Measurements from ENCODE around the gene LRRC8D. TPM values are rescaled to one million over a fixed set of nuclear protein-coding genes. Genes with fewer than 3 reads are reported as not detected.

The LRRC8D gene
- total RNA-seq, 1 experiment from 2014 or later = 43.3 TPM

DNA sequence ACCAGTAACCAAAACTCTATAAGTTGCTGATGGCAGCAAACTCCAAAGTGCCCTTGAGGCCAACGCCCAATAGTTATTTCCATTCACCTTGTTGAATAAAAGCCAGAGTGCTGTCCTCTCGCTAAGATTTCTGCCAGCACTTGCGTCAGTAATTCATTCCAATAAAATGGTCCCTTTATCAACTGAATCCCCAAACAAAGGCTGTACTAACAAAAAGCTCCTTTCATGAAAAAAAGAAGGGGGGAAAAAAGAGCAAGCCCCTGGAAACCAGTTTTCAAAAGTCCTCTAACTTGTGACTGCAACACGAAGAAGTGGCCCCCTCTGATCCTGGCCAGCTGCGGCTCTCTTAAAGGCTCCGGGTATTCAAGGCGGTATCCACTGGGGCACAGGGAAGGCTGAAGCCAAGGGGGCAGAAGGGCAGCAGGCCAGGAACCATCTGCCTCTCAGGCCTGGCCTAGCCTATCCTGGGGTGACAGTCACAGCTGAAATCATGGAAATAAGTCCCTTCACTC lies 118.3 kb downstream of the LRRC8D start:
- H3K27me3 ChIP-seq (ENCODE audit: control insufficient read depth, insufficient read depth, low read length) = no peaks in the 10 kb centered on the region
- no peak overlapping the region for H3K27ac ChIP-seq (ENCODE audit: low read length)
- CTCF ChIA-PET = no interaction called here
- POLR2A ChIA-PET = no interaction called here
- no peak for DNase-seq (ENCODE audit: low read depth, low spot score)
- no peak for TF ChIP-seq SIN3A (IDR thresholded peaks at IDR 0.05; ENCODE audit: borderline replicate concordance, insufficient read depth, low read depth, low read length)
- TF ChIP-seq, protein P1, sequence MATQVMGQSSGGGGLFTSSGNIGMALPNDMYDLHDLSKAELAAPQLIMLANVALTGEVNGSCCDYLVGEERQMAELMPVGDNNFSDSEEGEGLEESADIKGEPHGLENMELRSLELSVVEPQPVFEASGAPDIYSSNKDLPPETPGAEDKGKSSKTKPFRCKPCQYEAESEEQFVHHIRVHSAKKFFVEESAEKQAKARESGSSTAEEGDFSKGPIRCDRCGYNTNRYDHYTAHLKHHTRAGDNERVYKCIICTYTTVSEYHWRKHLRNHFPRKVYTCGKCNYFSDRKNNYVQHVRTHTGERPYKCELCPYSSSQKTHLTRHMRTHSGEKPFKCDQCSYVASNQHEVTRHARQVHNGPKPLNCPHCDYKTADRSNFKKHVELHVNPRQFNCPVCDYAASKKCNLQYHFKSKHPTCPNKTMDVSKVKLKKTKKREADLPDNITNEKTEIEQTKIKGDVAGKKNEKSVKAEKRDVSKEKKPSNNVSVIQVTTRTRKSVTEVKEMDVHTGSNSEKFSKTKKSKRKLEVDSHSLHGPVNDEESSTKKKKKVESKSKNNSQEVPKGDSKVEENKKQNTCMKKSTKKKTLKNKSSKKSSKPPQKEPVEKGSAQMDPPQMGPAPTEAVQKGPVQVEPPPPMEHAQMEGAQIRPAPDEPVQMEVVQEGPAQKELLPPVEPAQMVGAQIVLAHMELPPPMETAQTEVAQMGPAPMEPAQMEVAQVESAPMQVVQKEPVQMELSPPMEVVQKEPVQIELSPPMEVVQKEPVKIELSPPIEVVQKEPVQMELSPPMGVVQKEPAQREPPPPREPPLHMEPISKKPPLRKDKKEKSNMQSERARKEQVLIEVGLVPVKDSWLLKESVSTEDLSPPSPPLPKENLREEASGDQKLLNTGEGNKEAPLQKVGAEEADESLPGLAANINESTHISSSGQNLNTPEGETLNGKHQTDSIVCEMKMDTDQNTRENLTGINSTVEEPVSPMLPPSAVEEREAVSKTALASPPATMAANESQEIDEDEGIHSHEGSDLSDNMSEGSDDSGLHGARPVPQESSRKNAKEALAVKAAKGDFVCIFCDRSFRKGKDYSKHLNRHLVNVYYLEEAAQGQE (IDR thresholded peaks at IDR 0.05; ENCODE audit: insufficient read depth in 1 of 2, low read depth in 2 of 2, low read length in 1 of 2) = no peak
- H3K9me3 ChIP-seq (ENCODE audit: control insufficient read depth, insufficient read depth, low read depth, low read length) = no peaks in the 10 kb centered on the region
- H3K4me1 ChIP-seq (ENCODE audit: control insufficient read depth, insufficient read depth, low read length) = no peaks in the 10 kb centered on the region; the same call in 1 of the 2 replicates
- in situ Hi-C loops (cut with HindIII; ENCODE audit: low pct_unique_long_range_greater_than_20kb, low sequenced_read_pairs) (no loop called here), intact Hi-C loops (cut with micrococcal nuclease; ENCODE audit: unreplicated experiment) (no loop called here)
- H3K4me3 ChIP-seq (ENCODE audit: low read depth in 2 of 2, low read length in 2 of 2) = no peak overlapping the region
- ATAC-seq = no peak
- no peaks in the 10 kb centered on the region; the same call in 1 of the 2 replicates for H3K36me3 ChIP-seq (ENCODE audit: control insufficient read depth, insufficient read depth, low read length)
- no TSS peak for BruUV-seq (replicated peaks)

DNA sequence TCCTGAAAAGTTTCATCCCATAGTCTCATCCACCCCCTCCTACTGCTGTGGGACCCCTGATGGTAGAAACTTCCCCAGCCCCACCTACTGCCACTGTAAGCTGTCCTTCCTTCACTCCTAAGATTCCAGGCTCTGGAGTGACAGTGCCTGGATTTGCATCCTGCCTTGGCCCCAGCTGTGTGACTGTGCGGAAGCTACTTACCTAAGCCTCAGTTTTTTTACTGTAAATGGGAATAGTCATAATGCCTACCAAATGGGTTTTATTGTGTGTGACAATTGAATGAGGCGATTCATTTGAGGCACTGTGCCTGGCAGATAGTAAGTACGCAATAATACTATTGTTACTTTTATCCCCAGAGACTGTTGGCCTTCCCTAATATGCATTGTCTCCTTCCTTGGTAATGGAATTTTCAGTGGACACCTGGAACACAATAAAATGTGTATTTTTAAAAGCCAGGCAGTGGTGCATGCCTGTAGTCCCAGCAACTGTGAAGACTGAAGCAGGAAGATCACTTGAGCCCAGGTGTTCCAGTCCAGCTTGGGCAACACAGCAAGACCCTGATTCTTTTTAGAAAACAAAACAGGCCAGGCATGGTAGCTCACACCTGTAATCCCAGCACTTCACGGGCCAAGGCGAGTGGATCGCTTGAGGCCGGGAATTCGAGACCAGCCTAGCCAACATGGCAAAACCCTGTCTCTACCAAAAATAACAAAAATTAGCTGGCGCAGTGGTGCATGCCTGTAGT lies 119.0 kb downstream of the LRRC8D start:
- DNase-seq (ENCODE audit: low read depth, low spot score) = no peak
- Histone ChIP-seq H3K27ac (ENCODE audit: low read length) (no peak overlapping the region), H3K4me1 (ENCODE audit: control insufficient read depth, insufficient read depth, low read length) (no peaks in the 10 kb centered on the region; the same call in 1 of the 2 replicates), H3K4me3 (ENCODE audit: low read depth in 2 of 2, low read length in 2 of 2) (no peak overlapping the region), H3K27me3 (ENCODE audit: control insufficient read depth, insufficient read depth, low read length) (no peaks in the 10 kb centered on the region), H3K36me3 (ENCODE audit: control insufficient read depth, insufficient read depth, low read length) (no peaks in the 10 kb centered on the region), H3K9me3 (ENCODE audit: control insufficient read depth, insufficient read depth, low read depth, low read length) (no peaks in the 10 kb centered on the region)
- ChIA-PET CTCF (no interaction called here), POLR2A (no interaction called here)
- intact Hi-C loops (cut with micrococcal nuclease; ENCODE audit: unreplicated experiment) = no loop called here
- in situ Hi-C loops (cut with HindIII; ENCODE audit: low pct_unique_long_range_greater_than_20kb, low sequenced_read_pairs) = no loop called here
- ATAC-seq = no peak
- TF ChIP-seq SIN3A (IDR thresholded peaks at IDR 0.05; ENCODE audit: borderline replicate concordance, insufficient read depth, low read depth, low read length) (no peak), POLR2AphosphoS5 (IDR thresholded peaks at IDR 0.05; ENCODE audit: low read depth, low read length) (no peak), TCF7L2 (IDR thresholded peaks at IDR 0.05; ENCODE audit: low read depth, low read length) (no peak)
- TF ChIP-seq, protein P2, sequence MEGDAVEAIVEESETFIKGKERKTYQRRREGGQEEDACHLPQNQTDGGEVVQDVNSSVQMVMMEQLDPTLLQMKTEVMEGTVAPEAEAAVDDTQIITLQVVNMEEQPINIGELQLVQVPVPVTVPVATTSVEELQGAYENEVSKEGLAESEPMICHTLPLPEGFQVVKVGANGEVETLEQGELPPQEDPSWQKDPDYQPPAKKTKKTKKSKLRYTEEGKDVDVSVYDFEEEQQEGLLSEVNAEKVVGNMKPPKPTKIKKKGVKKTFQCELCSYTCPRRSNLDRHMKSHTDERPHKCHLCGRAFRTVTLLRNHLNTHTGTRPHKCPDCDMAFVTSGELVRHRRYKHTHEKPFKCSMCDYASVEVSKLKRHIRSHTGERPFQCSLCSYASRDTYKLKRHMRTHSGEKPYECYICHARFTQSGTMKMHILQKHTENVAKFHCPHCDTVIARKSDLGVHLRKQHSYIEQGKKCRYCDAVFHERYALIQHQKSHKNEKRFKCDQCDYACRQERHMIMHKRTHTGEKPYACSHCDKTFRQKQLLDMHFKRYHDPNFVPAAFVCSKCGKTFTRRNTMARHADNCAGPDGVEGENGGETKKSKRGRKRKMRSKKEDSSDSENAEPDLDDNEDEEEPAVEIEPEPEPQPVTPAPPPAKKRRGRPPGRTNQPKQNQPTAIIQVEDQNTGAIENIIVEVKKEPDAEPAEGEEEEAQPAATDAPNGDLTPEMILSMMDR (IDR thresholded peaks at IDR 0.05) = no peak
- TF ChIP-seq, protein P1 (IDR thresholded peaks at IDR 0.05; ENCODE audit: insufficient read depth in 1 of 2, low read depth in 2 of 2, low read length in 1 of 2) = no peak
- no TSS peak for BruUV-seq (replicated peaks)

Data from Panc1 (cell line).